HG02973 (cell line): ENCODE results near the gene CHN2.

ENCODE experiments used
- ATAC-seq: cut with Tn5 transposase; IDR thresholded peaks from one replicate; pipeline ENCODE4 v1.9.1; 2021; ENCODE audit warnings: moderate library complexity; ENCODE audit not compliant: unreplicated experiment

CHN2 gene

DNA sequence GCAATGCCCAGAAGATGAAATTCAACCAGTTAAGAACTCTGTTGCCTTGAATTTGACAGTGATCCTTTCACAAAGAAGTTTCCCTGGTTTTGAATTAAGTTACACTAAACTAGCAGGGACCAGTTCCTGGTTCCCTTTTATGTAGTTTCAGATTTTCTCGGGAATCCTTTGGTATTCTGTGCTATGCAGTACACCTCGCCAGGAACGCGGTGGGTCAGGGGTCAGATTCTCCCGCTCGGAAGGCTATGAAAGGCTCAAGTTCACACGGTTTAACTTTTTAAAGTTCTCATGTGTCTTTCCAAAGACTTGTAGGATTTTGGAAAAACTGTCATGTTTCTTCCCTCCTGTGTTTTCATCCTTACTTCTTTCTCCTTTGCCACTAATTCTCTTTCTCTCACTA lies 264.4 kb downstream of the CHN2 start:
- ATAC-seq: no peak

DNA sequence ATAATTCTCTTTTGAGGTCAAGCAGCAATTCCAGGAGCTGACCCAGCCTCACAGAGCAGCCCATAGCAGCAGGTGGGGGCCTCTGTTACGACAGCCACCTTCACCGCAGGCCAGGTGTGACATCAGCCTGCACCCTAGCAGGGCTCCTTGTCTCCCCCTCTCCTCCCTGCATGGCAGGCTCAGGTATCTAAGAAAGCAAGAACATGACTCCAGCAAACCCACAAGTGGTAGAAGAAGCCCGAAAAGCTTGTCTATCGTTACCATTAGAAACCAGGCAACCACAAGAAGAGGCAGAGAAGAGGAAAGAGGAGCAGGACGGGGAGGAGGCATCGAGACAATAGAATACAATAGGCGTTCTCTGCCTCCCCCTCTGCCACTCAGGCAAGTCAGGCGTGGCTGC lies 265.0 kb downstream of the CHN2 start:
- no peak for ATAC-seq

DNA sequence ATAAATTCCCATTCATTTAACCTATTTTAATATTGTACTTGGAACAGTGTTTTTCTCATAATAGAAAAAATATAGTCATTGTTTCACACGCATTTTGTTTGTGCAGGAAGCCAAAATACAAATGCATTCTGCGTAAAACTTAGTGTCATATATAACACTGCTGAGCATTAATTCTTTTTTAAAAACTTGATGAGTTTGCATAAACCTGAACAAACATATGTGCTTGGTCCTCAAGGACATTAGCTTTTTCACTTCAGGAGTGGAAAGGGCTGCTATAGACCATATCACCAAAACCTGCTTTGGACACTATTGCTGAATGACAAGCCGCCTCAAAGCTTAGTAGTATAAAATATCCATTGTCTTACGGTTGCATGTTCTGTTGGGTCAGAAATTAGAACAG lies 267.4 kb downstream of the CHN2 start:
- ATAC-seq: no peak

DNA sequence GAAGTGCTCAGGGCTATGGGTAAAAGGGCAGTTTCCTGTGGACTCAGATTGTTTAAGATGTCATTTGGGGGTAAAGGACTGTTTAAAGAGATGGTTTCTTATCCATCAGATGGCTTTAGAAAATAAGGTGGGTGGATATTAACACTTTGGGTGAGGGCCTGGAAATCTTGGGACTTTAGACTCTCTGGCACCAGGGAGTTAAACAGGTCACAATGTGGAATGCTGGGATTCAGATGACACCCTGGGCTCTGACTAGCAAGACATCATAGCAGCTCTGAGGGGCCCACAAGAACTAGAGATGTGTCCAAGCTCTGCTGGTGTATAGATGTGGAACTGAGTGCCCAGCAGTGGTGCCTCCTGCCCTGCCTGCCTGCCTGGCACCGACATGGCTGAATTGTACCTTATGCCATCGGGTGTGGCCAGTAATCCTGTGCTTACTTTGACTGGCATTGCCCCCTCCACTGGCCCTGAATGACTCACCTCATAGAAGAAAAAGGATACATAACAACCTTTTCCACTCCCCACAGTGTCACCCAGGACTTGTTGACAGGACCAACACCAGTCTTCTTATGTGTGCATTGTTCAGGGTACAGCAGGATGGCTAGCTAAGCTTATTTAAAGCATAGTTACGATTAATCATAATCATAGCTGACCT lies 269.1 kb downstream of the CHN2 start:
- ATAC-seq: no peak

DNA sequence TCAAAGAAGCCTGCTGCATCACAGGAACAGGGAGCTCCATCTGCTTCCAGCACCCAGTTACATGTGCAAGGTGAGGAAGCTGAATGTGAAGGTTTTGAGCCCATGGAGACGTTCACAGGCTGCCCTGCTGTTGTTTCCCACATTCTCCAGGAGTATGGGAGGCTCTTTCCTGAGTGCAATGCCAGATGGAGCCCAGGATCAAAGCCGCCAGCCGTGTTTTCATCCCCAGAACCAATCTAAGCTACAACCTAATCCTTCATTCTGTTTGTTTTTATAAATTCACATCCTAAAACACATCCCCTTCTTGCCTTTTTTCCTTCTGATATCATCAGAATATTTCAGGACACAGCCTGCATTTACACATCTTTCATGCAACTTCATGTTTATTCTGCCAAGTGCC lies 270.2 kb downstream of the CHN2 start:
- ATAC-seq: no peak

DNA sequence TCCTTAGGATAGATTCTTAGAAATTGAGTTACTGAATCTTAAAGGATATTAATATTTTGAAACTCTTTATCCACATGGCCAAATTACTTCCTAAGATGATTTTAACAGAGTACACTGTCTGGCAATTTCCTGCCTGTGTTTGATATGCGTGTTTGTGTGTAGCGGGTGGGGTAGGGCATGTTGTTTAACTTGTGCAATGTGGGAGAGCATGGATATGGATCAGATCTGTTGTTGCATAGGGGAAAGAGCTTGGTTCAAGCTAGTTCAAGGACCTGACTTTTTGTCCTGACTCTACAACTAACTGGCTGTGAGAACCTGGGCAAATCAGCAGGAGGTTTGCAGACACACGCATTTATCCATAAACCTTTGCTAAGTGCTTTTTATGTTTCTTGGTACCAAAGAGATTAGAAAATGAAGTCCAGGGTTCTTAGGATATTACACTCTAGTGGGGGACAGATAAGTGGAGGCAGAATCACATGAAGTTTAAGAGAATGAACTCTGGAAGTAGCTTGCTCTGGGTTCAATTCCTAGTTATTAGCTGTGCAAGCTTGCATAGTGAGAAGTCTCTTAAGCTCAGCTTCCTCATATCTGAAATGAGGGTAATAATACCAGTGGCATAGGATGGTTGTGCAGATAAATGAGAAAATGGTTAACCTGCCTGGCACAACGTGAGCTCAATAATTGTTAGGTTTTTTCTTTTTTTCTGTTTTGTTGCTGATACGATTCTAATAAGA lies 272.8 kb downstream of the CHN2 start:
- no peak for ATAC-seq

GRCh38 chr7:29468196-29468595 lies 273.6 kb downstream of the CHN2 start:
- no peak for ATAC-seq

DNA sequence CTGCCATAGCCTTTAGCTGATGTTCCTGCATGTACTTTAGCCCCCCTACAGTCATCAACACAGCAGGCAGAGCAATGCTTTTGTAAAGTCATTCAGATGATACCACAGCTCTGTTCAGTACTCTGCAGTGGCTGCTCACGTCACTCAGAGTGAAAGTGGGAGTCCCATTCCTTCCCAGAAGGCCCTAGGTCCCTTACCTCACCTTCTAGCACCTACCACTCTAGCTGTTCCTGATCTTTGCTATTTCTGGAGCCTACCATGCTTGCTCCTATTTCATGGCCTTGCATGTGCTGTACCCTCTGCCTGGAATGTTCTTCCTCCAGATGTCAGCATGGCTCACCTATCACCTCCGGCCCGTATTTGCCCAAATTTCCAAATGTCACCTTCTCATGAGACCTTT lies 274.7 kb downstream of the CHN2 start:
- ATAC-seq: no peak

GRCh38 chr7:29469976-29470557 lies 275.5 kb downstream of the CHN2 start:
- ATAC-seq: no peak

- ATAC-seq: no peak
Measured at GRCh38 chr7:29471444-29472138, 277.0 kb downstream of the CHN2 start.

DNA sequence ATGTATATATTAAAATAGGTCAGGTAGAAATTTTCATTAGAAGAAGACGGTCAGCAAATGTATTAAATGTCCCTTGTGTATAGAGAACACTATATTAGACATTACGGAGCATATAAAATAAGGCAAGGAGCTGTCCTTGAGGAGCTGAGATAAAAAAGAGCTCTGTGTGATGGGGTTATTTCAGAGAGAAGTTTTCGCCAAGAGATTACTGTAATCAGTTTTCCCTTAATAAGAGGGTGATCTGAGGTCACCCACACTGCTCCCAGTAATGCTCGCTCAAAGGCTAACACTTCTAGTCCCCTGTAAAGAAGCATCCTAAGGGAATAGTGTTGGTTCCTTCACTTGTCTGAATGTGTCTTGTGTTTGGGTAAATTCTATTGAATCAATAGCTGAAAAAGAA lies 282.3 kb downstream of the CHN2 start:
- ATAC-seq: no peak

DNA sequence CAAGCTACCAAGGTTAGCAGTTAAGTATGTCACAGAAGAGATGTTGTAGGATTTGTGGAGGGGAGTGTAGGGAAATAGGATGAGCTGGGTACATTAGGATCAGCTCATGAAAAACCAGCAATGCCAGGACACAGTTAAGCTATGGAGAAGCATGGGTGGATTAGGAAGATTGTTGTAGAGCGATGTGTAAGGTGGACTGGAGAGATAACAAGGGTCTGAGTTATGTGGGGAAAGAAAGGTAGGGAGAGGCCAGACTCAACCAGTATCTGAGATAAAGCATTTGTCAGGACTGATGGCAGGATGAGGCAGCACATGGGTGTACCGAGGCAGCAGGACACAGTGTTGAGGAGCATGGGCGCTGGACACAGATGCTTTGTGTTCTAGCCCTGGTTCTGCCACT lies 283.7 kb downstream of the CHN2 start:
- ATAC-seq: no peak

- no peak for ATAC-seq
Measured at GRCh38 chr7:29478687-29479240, 284.2 kb downstream of the CHN2 start.

- no peak for ATAC-seq
Measured at GRCh38 chr7:29479301-29480200, 285.0 kb downstream of the CHN2 start.

GRCh38 chr7:29480451-29480850 lies 285.9 kb downstream of the CHN2 start:
- no peak for ATAC-seq

GRCh38 chr7:29480934-29481651 lies 286.5 kb downstream of the CHN2 start:
- ATAC-seq: no peak

GRCh38 chr7:29482056-29482455 lies 287.5 kb downstream of the CHN2 start:
- ATAC-seq: no peak

- no peak for ATAC-seq
Measured at GRCh38 chr7:29483219-29484104, 288.9 kb downstream of the CHN2 start.

DNA sequence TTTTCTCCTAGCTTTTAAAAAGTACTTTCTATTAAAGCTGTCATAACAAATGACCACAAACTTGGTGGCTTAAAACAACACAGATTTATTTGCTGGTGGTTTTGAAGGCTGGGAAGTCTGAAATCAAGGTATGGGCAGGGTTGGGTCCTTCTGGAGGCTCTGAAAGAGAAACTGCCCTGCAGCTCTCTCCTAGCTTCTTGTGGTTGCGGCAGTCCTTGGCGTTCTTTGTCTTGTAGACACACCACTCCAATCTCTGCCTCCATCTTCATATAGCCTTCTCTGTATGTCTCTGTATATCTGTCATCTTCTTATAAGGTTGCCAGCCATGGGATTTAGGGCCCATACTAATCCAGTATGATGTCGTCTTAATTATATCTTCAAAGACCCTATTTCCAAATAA lies 289.7 kb downstream of the CHN2 start:
- no peak for ATAC-seq
